ENCODE data around the gene C20orf202. TPM values are rescaled to one million over a fixed set of nuclear protein-coding genes. Genes with fewer than 3 reads are reported as not detected.

C20orf202 gene
- under 1 TPM; 0.30 to 0.41 (median 0.33) TPM for polyA plus RNA-seq (ENCODE audit: insufficient read length in 3 of 3)
- long read RNA-seq, donor 1, result 0 reads
- long read RNA-seq, donor 2, result 0 reads
- long read RNA-seq, donor 3, result 0 reads
- long read RNA-seq, donor 4, result 0 reads
- long read RNA-seq, donor 5, result 0 reads
- long read RNA-seq, donor 6, result 0 reads
- long read RNA-seq, donor 7, result 0 reads
- long read RNA-seq, donor 8, result 0 reads
- long read RNA-seq, donor 9, result 0 reads
- long read RNA-seq, donor 10, result 0 reads
- long read RNA-seq, donor 11, result 0 reads
- long read RNA-seq, donor 12, result 0 reads
- long read RNA-seq, donor 13, result 0 reads
- long read RNA-seq, donor 14, result 0 reads
- long read RNA-seq, donor 15, result 0 reads
- long read RNA-seq, donor 16, result 0 reads

DNA sequence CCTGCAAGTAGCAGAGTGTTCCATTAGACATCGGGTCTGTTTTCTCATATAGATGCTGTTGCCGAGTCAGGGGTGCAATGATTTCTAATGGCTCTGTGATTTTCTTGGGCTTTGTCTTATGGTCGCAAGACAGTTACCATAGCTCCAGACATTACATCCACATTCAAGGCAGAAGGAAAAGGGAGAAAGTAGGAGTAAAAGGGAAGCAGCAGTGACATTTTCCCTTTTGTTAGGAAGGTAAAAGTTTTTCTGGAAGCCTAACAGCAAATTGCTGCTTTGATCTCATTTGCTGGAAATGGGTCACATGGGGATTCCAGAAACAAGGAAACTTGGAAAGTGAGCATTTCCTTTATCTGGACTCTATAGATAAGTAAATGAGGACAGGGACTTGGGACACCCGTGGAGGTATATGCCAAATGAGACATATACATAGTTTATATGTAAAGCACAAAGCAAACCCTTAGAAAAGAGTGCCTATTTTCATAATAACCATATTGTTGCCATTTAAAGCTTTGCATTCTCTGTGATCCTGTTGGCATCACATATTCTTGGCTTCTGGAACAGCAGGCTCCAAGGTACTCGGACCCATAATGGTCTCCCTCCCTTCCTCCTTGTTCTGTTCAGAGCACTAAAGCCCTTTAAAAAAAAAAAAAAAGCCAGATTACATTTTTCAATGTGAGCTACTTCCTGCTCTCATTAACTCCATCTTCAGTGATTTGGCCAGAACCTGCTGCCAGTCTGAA is at the start of gene C20orf202:
Gene C20orf202, plus strand, starts transcription at position 693 of the 743 bp plus-strand sequence. CDS start 132 bp downstream, outside the sequence.
- DNase-seq, result no peak

DNA sequence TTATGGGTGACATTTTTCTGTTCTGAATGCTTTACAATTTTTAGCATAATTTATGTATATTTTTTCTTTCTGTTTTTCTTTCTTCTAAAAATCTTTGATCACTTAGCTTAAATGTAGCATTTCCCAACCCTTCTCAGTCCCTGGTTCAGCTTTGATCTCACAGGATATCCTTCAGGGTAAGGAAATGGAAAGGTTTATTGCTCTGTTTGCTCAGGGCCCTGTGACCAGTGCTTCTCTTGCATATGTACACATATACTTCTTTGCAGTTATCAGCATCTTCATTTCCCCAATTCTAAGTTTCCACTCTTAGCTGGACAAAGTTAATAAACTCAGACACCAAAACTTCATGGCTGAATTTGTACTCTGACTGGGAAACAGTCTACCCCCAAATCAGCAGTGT is 49.0 kb upstream of the C20orf202 start:
- DNase-seq, result no peak

- DNase-seq, result no peak
These were observed 48.6 kb upstream of the C20orf202 start for GRCh38 chr20:1154691-1155090.

GRCh38 chr20:1155342-1155741 is 47.9 kb upstream of the C20orf202 start:
- DNase-seq, result no peak

GRCh38 chr20:1160496-1160895 is 42.8 kb upstream of the C20orf202 start:
- DNase-seq, result no peak

DNA sequence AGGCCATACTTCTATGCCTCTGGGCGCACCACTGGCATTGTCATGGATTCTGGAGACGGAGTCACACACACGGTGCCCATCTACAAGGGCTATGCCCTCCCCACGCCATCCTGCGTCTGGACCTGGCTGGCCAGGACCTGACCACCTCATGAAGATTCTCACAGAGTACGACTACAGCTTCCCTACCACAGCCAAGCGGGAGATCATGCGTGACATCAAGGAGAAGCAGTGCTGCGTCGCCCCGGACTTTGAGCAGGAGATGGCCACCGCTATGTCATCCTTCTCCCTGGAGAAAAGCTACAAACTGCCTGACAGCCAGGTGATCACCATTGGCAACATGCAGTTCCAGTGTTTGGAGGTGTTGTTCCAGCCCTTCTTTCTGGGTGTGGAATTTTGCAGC is 42.3 kb upstream of the C20orf202 start:
- DNase-seq, result no peak

- DNase-seq, result no peak
These were observed 40.1 kb upstream of the C20orf202 start for GRCh38 chr20:1163105-1163504.

- DNase-seq, result no peak
These were observed 39.6 kb upstream of the C20orf202 start for GRCh38 chr20:1163653-1164052.

DNA sequence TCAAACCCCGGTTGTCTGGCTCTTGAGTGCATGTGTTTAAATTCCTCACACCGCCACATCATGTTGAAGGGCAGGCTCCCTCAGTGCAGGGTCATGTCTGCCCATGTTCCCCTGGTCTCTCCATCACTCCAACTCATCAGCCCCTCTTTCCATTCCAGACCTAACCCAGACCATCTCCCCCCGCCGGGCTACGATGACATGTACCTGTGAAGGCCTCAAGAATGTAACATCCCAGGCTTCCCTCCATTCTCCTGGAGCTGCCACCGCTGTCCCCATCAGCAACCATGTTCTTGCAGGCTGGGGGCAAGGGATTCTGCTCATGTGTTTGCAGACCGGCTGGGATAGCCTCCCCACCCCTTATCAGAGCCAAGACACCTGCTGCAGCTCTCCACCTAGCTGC is 38.4 kb upstream of the C20orf202 start:
- DNase-seq, result no peak

DNA sequence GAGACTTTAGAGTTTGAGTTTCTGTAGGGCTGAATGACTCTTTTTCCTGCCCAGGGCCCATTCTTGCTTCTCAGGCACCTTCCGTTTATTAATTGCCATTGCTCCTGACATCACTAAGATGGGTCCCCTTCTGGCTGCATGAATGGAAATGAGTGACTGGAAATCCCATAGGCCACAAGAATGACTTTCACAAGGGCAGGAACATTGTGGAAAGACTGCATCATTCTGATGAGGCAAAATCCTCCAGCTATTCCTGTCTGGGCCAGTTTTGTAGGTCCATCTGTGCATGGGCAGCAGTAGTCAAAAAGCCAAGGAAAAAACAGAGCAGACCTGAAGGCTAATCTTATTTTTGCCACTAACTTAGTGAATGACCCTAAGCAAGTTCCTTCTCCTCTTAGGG is 37.7 kb upstream of the C20orf202 start:
- DNase-seq, result no peak

- DNase-seq, result no peak
These were observed 37.3 kb upstream of the C20orf202 start for GRCh38 chr20:1165941-1166340.

DNA sequence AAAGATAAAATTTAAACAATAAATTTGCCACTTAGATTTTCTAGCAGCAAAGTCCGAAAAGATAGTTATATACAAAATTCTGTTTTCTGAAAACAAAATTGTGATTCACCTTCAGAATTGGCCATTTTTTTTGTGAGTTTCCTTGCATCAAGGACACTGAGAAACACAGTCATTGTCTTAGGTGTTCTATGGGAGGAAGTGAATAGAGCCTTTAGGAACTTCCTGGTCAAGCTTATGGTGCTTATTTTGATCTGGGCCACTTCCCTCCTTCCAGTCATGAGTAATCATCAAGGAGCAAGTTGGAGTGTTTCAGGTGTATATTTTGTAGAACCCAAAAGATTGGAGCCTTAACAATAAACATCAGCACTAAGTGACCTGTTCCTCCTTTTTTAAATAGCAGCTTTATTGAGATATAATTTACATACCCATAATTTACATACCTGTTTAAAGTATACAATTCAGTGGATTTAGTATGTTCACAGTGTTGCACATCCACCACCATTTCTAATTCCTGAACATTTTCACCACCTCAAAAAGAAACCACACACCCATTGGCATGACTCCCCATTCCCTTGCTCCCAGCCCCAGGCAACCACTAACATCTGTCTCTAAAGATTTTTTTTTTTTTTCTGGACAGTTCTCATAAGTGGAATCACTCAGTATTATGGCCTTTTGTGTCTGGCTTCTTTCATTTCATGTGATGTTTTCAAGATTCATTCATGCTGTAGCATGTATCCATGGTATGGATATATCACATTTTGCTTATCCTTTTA is 36.1 kb upstream of the C20orf202 start:
- no peak for DNase-seq

GRCh38 chr20:1169224-1169623 is 34.0 kb upstream of the C20orf202 start:
- no peak for DNase-seq

DNA sequence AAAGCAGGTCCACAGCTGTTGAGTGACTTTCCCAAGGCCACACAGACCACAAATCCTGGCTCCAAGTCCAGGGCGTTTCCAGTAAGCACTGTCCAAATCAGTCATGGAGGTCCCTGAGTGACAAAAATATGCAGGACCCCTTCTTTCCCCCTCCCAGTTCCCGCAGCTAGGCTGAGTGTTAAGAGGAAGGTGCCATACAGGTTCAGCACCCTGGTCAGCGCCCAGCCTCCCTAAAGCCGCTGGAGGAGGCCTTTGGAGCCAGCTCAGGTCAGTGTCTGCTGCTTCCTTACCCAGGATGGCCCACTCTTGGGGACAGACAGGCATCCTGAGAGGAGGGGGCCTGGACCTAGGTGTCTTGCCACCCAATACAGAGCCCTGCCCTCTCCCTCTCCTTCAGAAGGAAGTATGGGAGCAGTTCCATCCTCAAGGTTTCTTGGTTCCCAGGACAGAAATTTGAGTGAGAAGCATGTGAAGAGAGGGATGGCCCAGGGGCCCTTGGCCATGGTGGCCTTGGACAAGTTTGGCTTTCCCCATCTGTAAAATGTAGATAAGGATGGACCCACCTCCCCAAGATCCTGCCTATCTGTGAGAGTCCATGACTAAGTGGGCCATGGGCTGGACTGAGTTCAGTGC is 31.7 kb upstream of the C20orf202 start:
- peak; percentile 51 for DNase-seq

DNA sequence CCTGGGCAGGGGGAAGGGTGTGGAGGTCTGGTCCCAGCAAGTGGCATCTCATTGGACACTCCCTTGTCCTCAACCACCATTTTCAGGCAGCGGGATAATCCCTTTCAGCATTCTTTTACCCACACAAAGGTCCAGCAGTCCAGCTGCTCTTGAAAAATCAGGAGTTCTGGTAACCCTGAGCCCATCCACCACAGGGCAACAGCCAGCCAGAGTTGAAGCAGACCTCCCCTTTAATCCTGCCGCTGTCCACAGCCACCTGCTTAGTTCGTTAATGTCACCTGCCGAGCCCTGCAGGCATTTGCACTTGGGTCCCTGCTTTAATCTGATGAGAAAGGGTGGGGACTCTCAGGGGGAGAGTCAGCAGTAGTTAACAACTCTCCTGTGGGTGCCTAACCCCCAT is 29.6 kb upstream of the C20orf202 start:
- no peak for DNase-seq

GRCh38 chr20:1174787-1175186 is 28.5 kb upstream of the C20orf202 start:
- no peak for DNase-seq

- DNase-seq, result no peak
These were observed 25.6 kb upstream of the C20orf202 start for GRCh38 chr20:1177680-1178079.

DNA sequence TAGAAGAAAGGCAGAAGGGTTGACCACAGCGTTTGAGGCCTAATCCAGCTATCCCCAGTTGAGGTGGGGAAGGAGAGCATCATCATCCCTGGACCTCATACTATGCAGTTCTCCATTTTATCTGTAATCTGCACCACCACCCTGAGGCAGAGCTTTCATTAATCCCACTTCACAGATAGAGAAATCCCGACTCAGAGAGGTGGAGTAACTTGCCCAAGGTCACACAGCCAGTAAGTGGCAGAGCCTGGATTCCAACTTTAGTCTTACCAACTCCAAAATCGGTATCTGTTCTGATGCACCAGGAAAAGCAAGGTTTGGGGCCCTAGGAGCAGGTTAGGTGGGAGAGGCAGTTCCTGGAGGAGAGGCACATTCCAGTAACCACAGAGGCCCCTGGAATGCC is 25.2 kb upstream of the C20orf202 start:
- no peak for DNase-seq

DNA sequence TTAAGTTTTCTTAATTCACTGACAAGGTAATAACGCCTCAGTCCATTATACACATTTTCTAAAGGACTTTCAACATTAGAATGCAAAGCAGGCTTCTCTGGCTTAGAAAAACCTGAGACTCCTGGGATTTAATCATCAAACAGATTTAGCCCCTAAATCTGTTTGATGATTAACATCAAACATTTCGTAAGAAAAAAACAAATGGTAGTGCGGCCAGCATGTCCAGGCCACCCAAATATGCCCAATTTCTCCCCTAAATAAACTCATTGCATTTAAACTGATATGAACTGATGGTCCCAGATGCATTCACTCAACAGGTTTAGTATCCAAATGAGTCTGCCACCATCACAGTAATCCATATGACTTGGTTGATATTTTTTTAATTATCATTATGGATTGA is 24.6 kb upstream of the C20orf202 start:
- no peak for DNase-seq

GRCh38 chr20:1180949-1181348 is 22.3 kb upstream of the C20orf202 start:
- DNase-seq, result no peak

DNA sequence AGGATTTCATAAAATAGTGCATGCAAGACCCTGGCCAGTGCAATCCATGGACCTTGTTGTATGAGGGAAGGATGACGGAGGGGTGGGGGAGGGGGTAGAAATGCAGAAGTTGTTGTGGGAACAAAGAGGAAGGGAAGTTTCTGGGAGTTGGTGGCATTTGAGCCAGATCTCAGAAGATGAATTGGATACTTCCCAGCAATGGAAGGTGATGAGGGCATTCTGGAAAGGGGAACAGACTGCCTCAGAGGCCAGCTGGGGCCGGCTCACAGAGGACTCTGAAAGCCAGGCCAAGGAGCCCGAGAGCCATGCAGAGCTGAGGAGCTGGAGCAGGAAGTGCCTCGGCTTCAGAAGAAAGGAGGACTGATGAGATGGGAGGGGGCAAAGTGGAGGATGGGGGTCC is 21.1 kb upstream of the C20orf202 start:
- no peak for DNase-seq

DNA sequence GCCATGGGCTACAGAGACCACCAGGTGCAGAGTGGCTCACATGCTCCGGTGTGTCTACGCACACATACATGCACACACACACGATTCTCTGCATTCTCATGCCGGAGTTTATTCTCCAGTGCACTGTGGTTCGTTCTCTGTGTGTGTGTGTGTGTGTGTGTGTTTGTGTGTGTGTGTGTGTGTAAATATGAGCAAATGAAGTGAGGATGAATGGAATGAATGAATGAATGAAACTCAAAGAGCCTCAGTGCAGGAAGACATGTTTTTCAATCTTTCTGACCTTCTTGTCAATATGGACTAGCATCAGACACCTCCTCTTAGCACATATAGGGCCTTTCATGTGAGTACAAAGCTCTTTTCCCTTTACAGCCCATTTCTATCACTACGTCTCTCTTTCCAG is 20.1 kb upstream of the C20orf202 start:
- no peak for DNase-seq
